SK-N-SH (cell line): Measurements from ENCODE around the gene GPR160.

Experiments
- CTCF ChIP-seq: fragments of 200-600 bp; sonication (generic); IDR thresholded peaks from 2 replicates; pipeline ENCODE4 v1.6.1; 2017; ENCODE audit warnings: antibody characterized with exemption, mild to moderate bottlenecking, moderate library complexity
- EP300 ChIP-seq, 2 experiments: IDR thresholded peaks; 2 replicates each; pipeline versions ENCODE4 v1.4.0 to v1.6.1; 2012; ENCODE audit warnings: borderline replicate concordance in 1 of 2, low read depth in 1 of 2, low read length in 1 of 2
- EZH2phosphoT487 ChIP-seq: fragments of 200-600 bp; sonication (generic); IDR thresholded peaks from 2 replicates; pipeline ENCODE4 v1.6.1; 2017; ENCODE audit warnings: low read depth, mixed run types, mild to moderate bottlenecking, antibody characterized with exemption, moderate library complexity, borderline replicate concordance
- FOSL2 ChIP-seq: IDR thresholded peaks from 2 replicates; pipeline ENCODE4 v1.4.0; 2012; ENCODE audit warnings: low read depth, mild to moderate bottlenecking, moderate library complexity, borderline replicate concordance
- FOXJ3 ChIP-seq: sonication (generic); formaldehyde crosslinking; IDR thresholded peaks from 2 replicates; pipeline ENCODE4 v1.5.1; 2020; ENCODE audit warnings: mild to moderate bottlenecking, missing genetic modification reagents
- FOXM1 ChIP-seq: IDR thresholded peaks from 2 replicates; pipeline ENCODE4 v1.4.0; 2012; ENCODE audit warnings: low read depth, mild to moderate bottlenecking
- JUND ChIP-seq: IDR thresholded peaks from 2 replicates; pipeline ENCODE4 v1.4.0; 2012
- MAX ChIP-seq: IDR thresholded peaks from 2 replicates; pipeline ENCODE4 v1.4.0; 2012; ENCODE audit warnings: low read depth
- PBX3 ChIP-seq: IDR thresholded peaks from 2 replicates; pipeline ENCODE4; 2012
- POLR2AphosphoS5 ChIP-seq: IDR thresholded peaks from 2 replicates; pipeline ENCODE4 v1.6.1; 2012; ENCODE audit warnings: low read depth, low read length
- REST ChIP-seq: IDR thresholded peaks from 2 replicates; pipeline ENCODE4 v1.6.1; 2012; ENCODE audit warnings: mild to moderate bottlenecking, low read depth, low read length, moderate library complexity
- TAF1 ChIP-seq: IDR thresholded peaks from 2 replicates; pipeline ENCODE4 v1.6.1; 2012; ENCODE audit warnings: low read depth, mild to moderate bottlenecking, low read length, moderate library complexity, borderline replicate concordance
- TEAD4 ChIP-seq: IDR thresholded peaks from 2 replicates; pipeline ENCODE4 v1.4.0; 2012; ENCODE audit warnings: mild to moderate bottlenecking, borderline replicate concordance; ENCODE audit not compliant: insufficient read depth
- YY1 ChIP-seq: IDR thresholded peaks from 2 replicates; pipeline ENCODE4 v1.4.0; 2012; ENCODE audit warnings: low read depth, mild to moderate bottlenecking

- no peak for TF ChIP-seq CTCF
- no peak for TF ChIP-seq POLR2AphosphoS5
- no peak for TF ChIP-seq EZH2phosphoT487
- no peak for TF ChIP-seq EP300 (IDR thresholded peaks at IDR 0.05; ENCODE audit: borderline replicate concordance in 1 of 2, low read depth in 1 of 2, low read length in 1 of 2)
- no peak for TF ChIP-seq FOXM1
- TF ChIP-seq YY1 = no peak
- no peak for TF ChIP-seq MAX
- no peak for TF ChIP-seq JUND
- no peak for TF ChIP-seq TAF1
- TF ChIP-seq REST = no peak
- no peak for TF ChIP-seq TEAD4
- TF ChIP-seq PBX3 = no peak
- TF ChIP-seq FOSL2 = no peak
- no peak for TF ChIP-seq FOXJ3 (CRISPR knock-in tag)
Measured at GRCh38 chr3:170059447-170059846, 21.7 kb downstream of the GPR160 start.
